GM18858 (cell line): ENCODE measurements around the gene DSCAM.
"Not testable (repeated sequence)": the region's sequence is repeated elsewhere in the genome, so short reads cannot be mapped to it uniquely, and the experiment has no call there.

Source experiments
- ATAC-seq: cut with Tn5 transposase; IDR thresholded peaks from one replicate; pipeline ENCODE4 v1.9.1; 2021; ENCODE audit not compliant: unreplicated experiment

Gene DSCAM

GRCh38 chr21:40472013-40472412 is 374.9 kb downstream of the DSCAM start:
- ATAC-seq, result no peak

- no peak for ATAC-seq
Measured at GRCh38 chr21:40471103-40471502, 375.9 kb downstream of the DSCAM start.

DNA sequence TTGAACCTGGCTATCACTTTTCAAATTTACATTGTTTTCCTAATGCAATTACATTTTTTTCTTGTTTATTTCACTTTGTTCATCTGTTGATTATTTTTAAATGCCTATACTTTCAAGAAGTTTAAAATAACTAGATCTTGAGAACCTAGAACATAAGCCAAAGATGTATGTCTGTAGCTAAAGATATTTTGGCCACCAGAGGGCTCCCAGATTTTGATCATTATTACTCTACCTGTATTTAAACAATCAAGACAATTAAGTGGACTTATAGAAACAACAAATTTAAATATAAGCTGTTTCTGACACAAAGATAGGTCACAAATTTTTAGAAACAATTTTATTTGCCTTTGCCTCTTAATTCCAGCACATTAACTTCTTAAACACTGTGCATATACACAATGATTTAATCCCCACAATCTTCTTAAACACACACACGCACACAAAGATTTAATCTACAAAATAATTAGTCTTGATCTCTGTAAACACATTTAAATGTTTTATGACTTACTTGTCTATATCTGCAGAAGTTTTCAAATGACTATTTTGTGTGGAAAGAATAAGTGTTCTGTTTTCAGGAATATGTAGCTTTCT is 380.0 kb downstream of the DSCAM start:
- ATAC-seq, result no peak

- ATAC-seq, result no peak
Measured at GRCh38 chr21:40465382-40465781, 381.6 kb downstream of the DSCAM start.

DNA sequence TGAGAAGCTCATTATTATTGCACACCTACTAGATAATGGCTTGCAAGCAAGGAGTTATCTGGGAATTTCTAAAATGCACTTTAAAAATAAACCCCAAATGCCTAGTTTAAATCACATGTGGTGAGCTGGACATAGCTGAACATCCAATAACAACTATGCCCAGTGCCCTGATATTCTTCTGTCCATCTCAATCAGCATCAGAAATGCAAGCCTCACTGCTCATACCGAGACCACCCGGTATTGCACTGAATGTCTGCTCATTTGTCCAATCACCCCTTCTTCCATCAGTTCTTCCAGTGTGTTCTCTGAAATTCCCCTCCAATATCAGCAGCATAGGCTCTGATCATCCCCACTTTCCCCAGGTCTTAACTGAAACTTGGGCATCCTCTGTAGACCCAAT is 383.8 kb downstream of the DSCAM start:
- ATAC-seq, result no peak

DNA sequence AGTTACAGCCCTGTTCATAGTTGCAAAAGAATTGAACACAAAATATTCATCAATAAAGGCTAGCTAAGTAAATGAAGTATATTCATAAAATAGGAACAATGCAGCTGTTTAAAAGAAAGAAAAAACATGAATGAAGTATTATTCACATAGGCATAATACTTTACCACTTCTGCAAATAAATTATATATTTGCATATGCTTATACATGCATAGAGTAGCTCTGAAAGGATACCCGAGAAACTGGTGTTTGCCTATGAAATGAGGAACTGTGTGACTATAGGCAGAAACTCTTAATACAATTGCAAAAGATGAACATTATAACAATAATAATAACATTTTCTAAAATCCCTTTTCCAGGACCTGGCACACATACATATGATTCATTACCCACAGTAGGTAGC is 385.9 kb downstream of the DSCAM start:
- no peak for ATAC-seq

GRCh38 chr21:40457741-40458140 is 389.2 kb downstream of the DSCAM start:
- no peak for ATAC-seq

DNA sequence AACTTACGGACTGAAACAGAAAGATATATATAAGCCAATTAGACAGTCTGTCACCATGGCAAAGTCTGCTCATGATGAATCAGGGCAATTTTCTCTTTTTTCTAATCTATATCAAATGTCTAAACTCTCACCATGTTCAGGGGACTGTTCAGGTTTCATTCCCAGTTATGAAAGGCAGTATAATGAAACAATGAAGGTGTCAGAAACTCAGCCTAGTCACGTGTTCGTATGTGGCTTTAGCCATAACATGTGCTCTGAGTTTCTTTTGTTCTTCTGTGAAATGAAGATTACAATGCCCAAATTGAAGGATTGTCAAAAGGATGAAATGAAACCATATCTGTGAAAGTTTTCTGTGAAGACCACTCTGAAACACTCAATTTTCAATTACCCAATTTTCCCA is 392.9 kb downstream of the DSCAM start:
- no peak for ATAC-seq

GRCh38 chr21:40453183-40453582 is 393.8 kb downstream of the DSCAM start:
- ATAC-seq, result no peak

GRCh38 chr21:40452548-40452947 is 394.4 kb downstream of the DSCAM start:
- no peak for ATAC-seq

- no peak for ATAC-seq
Measured at GRCh38 chr21:40447016-40447415, 399.9 kb downstream of the DSCAM start.

- ATAC-seq, result no peak
Measured at GRCh38 chr21:40445349-40445921, 401.5 kb downstream of the DSCAM start.

- not testable (repeated sequence) for ATAC-seq
Measured at GRCh38 chr21:40439581-40439980, 407.4 kb downstream of the DSCAM start.

GRCh38 chr21:40438616-40439015 is 408.3 kb downstream of the DSCAM start:
- ATAC-seq, result no peak

DNA sequence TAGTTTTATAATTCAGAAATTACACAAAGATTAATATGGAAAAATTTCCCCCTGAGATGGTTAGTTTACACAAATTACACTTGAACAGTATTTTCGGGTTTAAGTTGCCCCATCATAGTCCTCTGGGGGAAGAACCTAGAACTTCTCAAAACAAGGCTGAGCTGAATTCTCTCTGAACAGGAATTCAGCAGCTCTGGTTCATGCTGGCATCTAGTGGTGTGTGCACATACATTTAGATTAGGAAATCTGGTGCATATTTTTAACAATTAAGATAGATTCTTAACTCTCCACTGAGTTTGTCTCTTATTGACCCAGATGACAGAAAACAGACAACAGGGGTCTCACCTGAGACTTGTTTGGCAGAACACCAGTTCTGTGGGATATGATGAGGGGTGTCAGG is 410.7 kb downstream of the DSCAM start:
- ATAC-seq, result no peak

DNA sequence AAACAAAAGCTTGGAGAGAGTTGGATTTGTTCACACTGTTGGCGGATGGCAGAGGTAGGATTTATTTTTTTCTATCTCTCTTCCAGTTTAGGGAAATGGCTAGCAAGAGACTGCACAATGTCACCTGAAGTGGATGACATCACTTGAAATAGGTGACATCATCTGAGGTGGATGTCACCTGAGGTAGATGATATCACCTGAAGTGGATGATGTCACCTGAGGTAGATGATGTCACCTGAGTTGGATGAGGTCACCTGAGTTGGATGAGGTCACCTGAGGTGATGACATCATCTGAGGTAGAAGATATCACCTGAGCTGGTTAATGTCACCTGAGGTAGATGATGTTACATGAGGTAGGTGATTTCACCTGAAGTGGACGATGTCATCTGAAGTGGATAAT is 413.4 kb downstream of the DSCAM start:
- no peak for ATAC-seq

GRCh38 chr21:40425981-40426380 is 421.0 kb downstream of the DSCAM start:
- no peak for ATAC-seq

DNA sequence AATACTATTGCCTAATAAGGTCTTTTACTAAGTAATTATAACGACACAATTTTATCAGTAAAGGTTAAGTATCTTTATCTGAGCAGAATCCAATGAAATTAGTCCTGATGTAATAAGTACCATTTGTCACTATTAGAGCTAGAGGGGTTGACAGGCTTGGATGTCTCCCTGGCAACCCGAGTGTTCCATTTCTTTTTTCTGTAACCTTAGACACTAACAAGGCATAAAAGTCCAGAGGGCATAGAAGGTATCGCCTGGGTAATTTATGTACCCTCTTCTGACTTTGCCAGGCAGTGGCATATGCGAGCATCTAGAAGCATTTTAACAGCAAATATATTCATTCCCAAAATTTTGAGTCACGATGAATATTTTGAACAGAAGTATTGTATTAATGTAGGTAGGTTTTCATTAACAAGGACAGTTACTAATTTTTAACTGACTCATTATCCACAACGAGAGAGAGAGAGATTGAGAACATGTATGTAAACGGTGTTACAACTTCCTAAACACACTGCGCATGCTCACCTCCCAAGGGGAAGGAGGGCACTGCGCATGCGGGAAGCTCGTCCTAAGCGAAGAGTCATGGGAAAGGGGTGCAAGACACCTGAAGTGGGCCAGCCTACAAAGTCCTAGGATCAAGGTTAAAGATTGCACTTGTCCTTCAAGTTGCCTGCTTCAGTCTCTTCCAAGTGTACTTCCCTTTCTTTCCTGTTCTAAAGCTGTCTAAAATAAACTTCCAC is 423.9 kb downstream of the DSCAM start:
- ATAC-seq, result no peak

GRCh38 chr21:40421121-40421520 is 425.8 kb downstream of the DSCAM start:
- no peak for ATAC-seq

DNA sequence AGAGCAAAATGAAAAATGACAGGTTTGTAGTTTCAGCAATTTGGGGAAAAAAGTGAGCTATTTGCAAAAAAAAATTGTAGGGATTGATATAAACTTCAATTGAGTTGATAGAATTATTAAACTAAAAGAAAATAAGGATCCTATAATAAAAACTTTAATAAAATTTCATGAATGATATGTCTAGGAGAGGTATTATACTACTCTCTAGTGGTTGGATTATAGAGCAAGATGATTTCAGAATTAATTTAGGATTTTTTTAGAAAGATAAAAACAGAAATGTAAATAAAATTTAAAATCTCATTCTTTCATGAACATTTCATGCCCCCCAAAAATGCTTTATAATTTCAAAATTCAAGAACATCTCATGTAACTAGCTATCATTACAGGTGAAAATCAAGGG is 430.4 kb downstream of the DSCAM start:
- ATAC-seq, result no peak

DNA sequence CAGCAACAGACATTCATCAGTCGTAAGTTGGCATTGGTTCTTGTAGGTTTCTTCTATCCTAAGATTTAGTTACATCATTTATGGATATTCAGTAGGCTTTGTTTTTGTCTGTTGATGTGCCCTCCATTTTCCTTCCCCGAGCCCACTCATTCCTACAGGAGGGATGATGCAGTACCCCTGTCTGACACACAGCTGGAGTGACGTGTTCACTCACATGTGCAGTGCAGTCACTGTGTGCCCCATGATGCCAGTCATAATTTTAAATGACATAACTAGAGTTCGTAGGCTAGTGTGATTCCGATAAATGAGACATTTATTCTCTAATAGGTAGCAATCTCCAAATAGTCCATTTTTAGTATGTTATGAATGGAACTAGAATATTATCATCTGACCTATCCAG is 438.4 kb downstream of the DSCAM start:
- ATAC-seq, result no peak

GRCh38 chr21:40404396-40404800 is 442.6 kb downstream of the DSCAM start:
- no peak for ATAC-seq
